ENCODE measurements around the gene FRMPD4. TPM values are rescaled to one million over a fixed set of nuclear protein-coding genes. Genes with fewer than 3 reads are reported as not detected.

Gene FRMPD4
- total RNA-seq, 2 experiments from 2014 or later, result not detected

GRCh38 chrX:12366440-12366839 lies 228.2 kb downstream of the FRMPD4 start:
- Mint-ChIP-seq H3K36me3 (ENCODE audit: low read depth) (no peaks in the 10 kb centered on the region), H3K9me3 (no peaks in the 10 kb centered on the region), H3K27ac (no peak overlapping the region), H3K4me3 (no peak overlapping the region), H3K4me1 (ENCODE audit: low read depth) (no peaks in the 10 kb centered on the region), H3K27me3 (peaks cover 2% of the 10 kb centered on the region)
- ATAC-seq (no peak), DNase-seq (no peak)
- CTCF ChIA-PET, result no interaction called here
- POLR2A ChIA-PET, result no interaction called here
- TF ChIP-seq CTCF (IDR thresholded peaks at IDR 0.05), result no peak
- intact Hi-C loops (cut with micrococcal nuclease), result no loop called here

- no peak for TF ChIP-seq CTCF (IDR thresholded peaks at IDR 0.05)
- no peak overlapping the region for H3K4me3 Mint-ChIP-seq
- intact Hi-C loops (cut with micrococcal nuclease), result no loop called here
- CTCF ChIA-PET, result no interaction called here
- H3K36me3 Mint-ChIP-seq (ENCODE audit: low read depth), result no peaks in the 10 kb centered on the region
- no peak for ATAC-seq
- POLR2A ChIA-PET, result no interaction called here
- no peak overlapping the region for H3K27ac Mint-ChIP-seq
- H3K4me1 Mint-ChIP-seq (ENCODE audit: low read depth), result no peaks in the 10 kb centered on the region
- no peak for DNase-seq
- no peaks in the 10 kb centered on the region for H3K9me3 Mint-ChIP-seq
- H3K27me3 Mint-ChIP-seq, result peaks cover 2% of the 10 kb centered on the region
Observed at GRCh38 chrX:12367254-12367653, 229.0 kb downstream of the FRMPD4 start.

- no peak for DNase-seq
- ATAC-seq, result no peak
- Mint-ChIP-seq H3K27ac (no peak overlapping the region), H3K27me3 (no peaks in the 10 kb centered on the region), H3K4me1 (ENCODE audit: low read depth) (no peaks in the 10 kb centered on the region), H3K36me3 (ENCODE audit: low read depth) (no peaks in the 10 kb centered on the region), H3K9me3 (no peaks in the 10 kb centered on the region), H3K4me3 (no peak overlapping the region)
- ChIA-PET CTCF (no interaction called here), POLR2A (no interaction called here)
- intact Hi-C loops (cut with micrococcal nuclease), result no loop called here
- TF ChIP-seq CTCF (IDR thresholded peaks at IDR 0.05), result no peak
Observed at GRCh38 chrX:12370497-12370986, 232.3 kb downstream of the FRMPD4 start.

GRCh38 chrX:12372111-12372510 lies 233.8 kb downstream of the FRMPD4 start:
- CTCF ChIA-PET, result no interaction called here
- no peak for DNase-seq
- Mint-ChIP-seq H3K4me3 (no peak overlapping the region), H3K4me1 (ENCODE audit: low read depth) (no peaks in the 10 kb centered on the region), H3K9me3 (no peaks in the 10 kb centered on the region), H3K27me3 (no peaks in the 10 kb centered on the region), H3K27ac (no peak overlapping the region), H3K36me3 (ENCODE audit: low read depth) (no peaks in the 10 kb centered on the region)
- TF ChIP-seq CTCF (IDR thresholded peaks at IDR 0.05), result no peak
- intact Hi-C loops (cut with micrococcal nuclease), result no loop called here
- ATAC-seq, result no peak
- POLR2A ChIA-PET, result no interaction called here

- Mint-ChIP-seq H3K36me3 (ENCODE audit: low read depth) (no peaks in the 10 kb centered on the region), H3K27ac (no peak overlapping the region), H3K9me3 (no peaks in the 10 kb centered on the region), H3K27me3 (no peaks in the 10 kb centered on the region), H3K4me3 (no peak overlapping the region), H3K4me1 (ENCODE audit: low read depth) (no peaks in the 10 kb centered on the region)
- intact Hi-C loops (cut with micrococcal nuclease), result no loop called here
- DNase-seq (no peak), ATAC-seq (no peak)
- ChIA-PET CTCF (no interaction called here), POLR2A (no interaction called here)
- TF ChIP-seq CTCF (IDR thresholded peaks at IDR 0.05), result no peak
Observed at GRCh38 chrX:12374286-12374685, 236.0 kb downstream of the FRMPD4 start.

Data from activated CD8-positive, alpha-beta T cell treated with anti-CD3 and anti-CD28 coated beads for 36 hours (primary cell).